Measurements from ENCODE around the gene WBP11. TPM values are rescaled to one million over a fixed set of nuclear protein-coding genes. Genes with fewer than 3 reads are reported as not detected.

The WBP11 gene
- total RNA-seq = 10 to 100 TPM; 10.9 to 13.6 TPM
- 10 to 100 TPM in 1 of 2 donors, 1 to 10 TPM in 1; 9.9 to 16.6 TPM for polyA plus RNA-seq

- TF ChIP-seq FOXA1 (IDR thresholded peaks at IDR 0.05) (peak; percentile 57), SP1 (IDR thresholded peaks at IDR 0.05) (peak; percentile 87), RXRA (IDR thresholded peaks at IDR 0.05) (peak; percentile 42 to 76), HNF4A (conservative IDR thresholded peaks at IDR 0.05) (peak; percentile 35 to 70), NR2F2 (IDR thresholded peaks at IDR 0.05) (peak; percentile 64), FOXA2 (IDR thresholded peaks at IDR 0.05) (peak; percentile 74), TAF1 (conservative IDR thresholded peaks at IDR 0.05) (peak; percentile 84), HNF4G (IDR thresholded peaks at IDR 0.05) (no peak), YY1 (IDR thresholded peaks at IDR 0.05) (peak; percentile 99), JUND (IDR thresholded peaks at IDR 0.05) (peak; percentile 53 to 83), RAD21 (IDR thresholded peaks at IDR 0.05) (peak; percentile 48 to 63), GABPA (IDR thresholded peaks at IDR 0.05 in 1 of 2, conservative IDR thresholded peaks at IDR 0.05 in 1 of 2) (peak; percentile 86 to 96), EGR1 (IDR thresholded peaks at IDR 0.05; ENCODE audit: low read depth in 2 of 2) (peak in 1 of 2 donors; percentile 11), ZBTB33 (IDR thresholded peaks at IDR 0.05) (peak; percentile 72)
- TF ChIP-seq, protein P1, sequence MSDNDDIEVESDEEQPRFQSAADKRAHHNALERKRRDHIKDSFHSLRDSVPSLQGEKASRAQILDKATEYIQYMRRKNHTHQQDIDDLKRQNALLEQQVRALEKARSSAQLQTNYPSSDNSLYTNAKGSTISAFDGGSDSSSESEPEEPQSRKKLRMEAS (IDR thresholded peaks at IDR 0.05) = peak; percentile 54
- TF ChIP-seq, protein P2, sequence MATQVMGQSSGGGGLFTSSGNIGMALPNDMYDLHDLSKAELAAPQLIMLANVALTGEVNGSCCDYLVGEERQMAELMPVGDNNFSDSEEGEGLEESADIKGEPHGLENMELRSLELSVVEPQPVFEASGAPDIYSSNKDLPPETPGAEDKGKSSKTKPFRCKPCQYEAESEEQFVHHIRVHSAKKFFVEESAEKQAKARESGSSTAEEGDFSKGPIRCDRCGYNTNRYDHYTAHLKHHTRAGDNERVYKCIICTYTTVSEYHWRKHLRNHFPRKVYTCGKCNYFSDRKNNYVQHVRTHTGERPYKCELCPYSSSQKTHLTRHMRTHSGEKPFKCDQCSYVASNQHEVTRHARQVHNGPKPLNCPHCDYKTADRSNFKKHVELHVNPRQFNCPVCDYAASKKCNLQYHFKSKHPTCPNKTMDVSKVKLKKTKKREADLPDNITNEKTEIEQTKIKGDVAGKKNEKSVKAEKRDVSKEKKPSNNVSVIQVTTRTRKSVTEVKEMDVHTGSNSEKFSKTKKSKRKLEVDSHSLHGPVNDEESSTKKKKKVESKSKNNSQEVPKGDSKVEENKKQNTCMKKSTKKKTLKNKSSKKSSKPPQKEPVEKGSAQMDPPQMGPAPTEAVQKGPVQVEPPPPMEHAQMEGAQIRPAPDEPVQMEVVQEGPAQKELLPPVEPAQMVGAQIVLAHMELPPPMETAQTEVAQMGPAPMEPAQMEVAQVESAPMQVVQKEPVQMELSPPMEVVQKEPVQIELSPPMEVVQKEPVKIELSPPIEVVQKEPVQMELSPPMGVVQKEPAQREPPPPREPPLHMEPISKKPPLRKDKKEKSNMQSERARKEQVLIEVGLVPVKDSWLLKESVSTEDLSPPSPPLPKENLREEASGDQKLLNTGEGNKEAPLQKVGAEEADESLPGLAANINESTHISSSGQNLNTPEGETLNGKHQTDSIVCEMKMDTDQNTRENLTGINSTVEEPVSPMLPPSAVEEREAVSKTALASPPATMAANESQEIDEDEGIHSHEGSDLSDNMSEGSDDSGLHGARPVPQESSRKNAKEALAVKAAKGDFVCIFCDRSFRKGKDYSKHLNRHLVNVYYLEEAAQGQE (IDR thresholded peaks at IDR 0.05) = peak; percentile 79
- TF ChIP-seq, protein P3, sequence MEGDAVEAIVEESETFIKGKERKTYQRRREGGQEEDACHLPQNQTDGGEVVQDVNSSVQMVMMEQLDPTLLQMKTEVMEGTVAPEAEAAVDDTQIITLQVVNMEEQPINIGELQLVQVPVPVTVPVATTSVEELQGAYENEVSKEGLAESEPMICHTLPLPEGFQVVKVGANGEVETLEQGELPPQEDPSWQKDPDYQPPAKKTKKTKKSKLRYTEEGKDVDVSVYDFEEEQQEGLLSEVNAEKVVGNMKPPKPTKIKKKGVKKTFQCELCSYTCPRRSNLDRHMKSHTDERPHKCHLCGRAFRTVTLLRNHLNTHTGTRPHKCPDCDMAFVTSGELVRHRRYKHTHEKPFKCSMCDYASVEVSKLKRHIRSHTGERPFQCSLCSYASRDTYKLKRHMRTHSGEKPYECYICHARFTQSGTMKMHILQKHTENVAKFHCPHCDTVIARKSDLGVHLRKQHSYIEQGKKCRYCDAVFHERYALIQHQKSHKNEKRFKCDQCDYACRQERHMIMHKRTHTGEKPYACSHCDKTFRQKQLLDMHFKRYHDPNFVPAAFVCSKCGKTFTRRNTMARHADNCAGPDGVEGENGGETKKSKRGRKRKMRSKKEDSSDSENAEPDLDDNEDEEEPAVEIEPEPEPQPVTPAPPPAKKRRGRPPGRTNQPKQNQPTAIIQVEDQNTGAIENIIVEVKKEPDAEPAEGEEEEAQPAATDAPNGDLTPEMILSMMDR (IDR thresholded peaks at IDR 0.05; ENCODE audit: low read depth, low read length, missing input control) = no peak
- TF ChIP-seq, protein P4, sequence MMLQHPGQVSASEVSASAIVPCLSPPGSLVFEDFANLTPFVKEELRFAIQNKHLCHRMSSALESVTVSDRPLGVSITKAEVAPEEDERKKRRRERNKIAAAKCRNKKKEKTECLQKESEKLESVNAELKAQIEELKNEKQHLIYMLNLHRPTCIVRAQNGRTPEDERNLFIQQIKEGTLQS (IDR thresholded peaks at IDR 0.05) = peak; percentile 30
- H3K9ac ChIP-seq (ENCODE audit: low read depth in 1 of 2, low read length in 2 of 2) = peak within 1 kb of the TSS; percentile 78 to 86
- WGBS = under 1% methylated on average over 50 of the region's 50 CpGs
- H3K27me3 ChIP-seq (ENCODE audit: control insufficient read depth in 4 of 4, insufficient read depth in 4 of 4, low read length in 3 of 4) = no peaks in the 10 kb centered on the region
- peak; percentile 85 for DNase-seq (ENCODE audit: low spot score)
- peak within 1 kb of the TSS; percentile 83 to 85 for H3K27ac ChIP-seq (ENCODE audit: low read depth in 1 of 2, low read length in 2 of 2)
- H3K36me3 ChIP-seq (ENCODE audit: control insufficient read depth in 4 of 4, insufficient read depth in 3 of 4, low read depth in 1 of 4, low read length in 3 of 4) = peaks cover 0 to 11% (median 10%) of the 10 kb centered on the region in 4 donors
- H3K4me1 ChIP-seq (ENCODE audit: control insufficient read depth in 4 of 4, insufficient read depth in 4 of 4, low read length in 3 of 4) = peaks cover 4 to 21% (median 11%) of the 10 kb centered on the region in 4 donors
- peak within 1 kb of the TSS; percentile 84 to 94 (median 88) for H3K4me3 ChIP-seq (ENCODE audit: low read depth in 1 of 3, low read length in 3 of 3)
- H3K9me3 ChIP-seq (ENCODE audit: control insufficient read depth in 4 of 4, low read length in 3 of 4) = no peaks in the 10 kb centered on the region
Measured at GRCh38 chr12:14803011-14803829, at the start of gene WBP11, which contains the start of gene C12orf60. WBP11 (minus strand) TSS chr12:14803478; CDS start chr12:14801383, 2,095 bp downstream. C12orf60 (plus strand) TSS chr12:14803670; CDS start chr12:14822936, 19,266 bp downstream.
